Fibroblast of skin of right quadriceps (primary cell): Measurements from ENCODE around the gene JMJD8.

Experiments used
- DNase-seq: peaks from one replicate; pipeline ENCODE4 v3.0.0-alpha.2; 2013

JMJD8 gene, protein sequence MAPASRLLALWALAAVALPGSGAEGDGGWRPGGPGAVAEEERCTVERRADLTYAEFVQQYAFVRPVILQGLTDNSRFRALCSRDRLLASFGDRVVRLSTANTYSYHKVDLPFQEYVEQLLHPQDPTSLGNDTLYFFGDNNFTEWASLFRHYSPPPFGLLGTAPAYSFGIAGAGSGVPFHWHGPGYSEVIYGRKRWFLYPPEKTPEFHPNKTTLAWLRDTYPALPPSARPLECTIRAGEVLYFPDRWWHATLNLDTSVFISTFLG

DNA sequence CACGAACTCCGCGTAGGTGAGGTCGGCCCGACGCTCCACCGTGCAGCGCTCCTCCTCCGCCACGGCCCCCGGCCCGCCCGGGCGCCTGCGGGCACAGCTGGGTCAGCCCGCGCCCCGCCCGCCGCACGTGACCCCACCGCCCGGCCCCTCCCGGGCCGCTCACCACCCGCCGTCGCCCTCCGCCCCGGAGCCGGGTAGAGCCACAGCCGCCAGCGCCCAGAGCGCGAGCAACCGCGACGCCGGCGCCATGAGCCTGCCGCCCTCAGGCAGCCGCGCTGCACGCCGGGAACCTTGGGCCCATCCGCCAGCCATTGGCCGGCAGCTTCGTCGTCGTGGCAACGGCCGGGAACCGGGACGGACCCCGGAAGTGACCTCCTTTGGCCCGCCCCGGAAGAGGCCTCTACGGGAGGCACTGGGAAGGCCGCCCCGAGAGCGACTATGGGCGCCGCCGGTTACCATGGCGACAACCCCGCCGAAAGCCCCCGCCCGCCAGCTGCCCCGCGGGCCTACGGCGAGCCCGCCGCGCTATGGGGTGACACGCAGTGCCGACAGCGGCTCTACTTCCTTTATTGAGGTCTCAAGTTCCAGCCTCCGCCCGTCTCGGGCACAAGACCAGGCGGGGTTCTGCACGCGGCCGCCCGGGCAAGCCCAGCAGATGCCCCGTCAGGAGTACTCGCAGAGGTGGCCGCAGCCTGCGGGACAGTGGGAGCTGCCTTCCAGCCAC is at the start of gene JMJD8:
JMJD8 (minus strand) TSS at position 264 of the 724 bp plus-strand sequence; CDS start at position 249, 15 bp downstream.
- DNase-seq: peak; percentile 94

DNA sequence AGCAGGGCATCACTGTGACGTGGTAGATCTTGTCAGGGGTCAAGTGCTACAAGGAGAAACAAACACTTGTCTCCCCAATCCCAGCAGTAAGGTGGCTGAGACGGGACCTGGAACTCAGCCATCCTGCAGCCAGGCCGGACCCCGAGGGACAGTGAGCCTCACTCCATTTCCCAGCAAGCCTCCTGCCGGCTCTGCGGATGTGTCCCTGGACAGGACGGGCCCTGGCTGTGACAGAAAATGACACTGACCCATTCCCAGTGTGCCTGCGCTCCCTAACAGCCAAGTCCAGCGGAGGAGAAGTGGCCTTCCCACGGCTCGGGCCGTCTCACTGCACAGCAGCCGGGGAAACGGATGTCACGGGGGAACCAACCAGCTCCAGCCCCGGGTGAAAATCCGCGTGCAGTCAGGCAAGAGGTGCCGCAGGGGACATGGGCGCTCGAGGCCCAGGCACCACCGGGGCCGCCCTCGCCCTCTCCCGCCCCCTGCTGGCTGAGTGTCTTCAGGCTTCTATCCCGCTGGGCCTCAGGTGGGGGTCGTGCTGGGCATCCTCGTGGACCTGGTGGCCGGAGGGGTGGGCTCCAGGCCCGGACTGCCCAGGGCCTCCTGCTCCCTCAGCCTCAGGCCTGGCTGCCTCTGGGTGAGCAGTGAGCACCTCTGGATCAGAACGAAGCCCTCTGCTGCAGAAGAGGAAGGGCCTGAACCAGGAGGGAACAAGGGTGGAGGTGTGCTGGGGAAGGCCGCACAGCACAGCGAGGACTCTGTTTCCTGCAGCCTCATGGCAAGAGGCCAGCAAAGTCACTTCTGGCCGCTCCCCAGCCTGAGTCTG is 49.5 kb upstream of the JMJD8 start:
- DNase-seq: no peak

GRCh38 chr16:732936-733335 is 48.8 kb upstream of the JMJD8 start:
- no peak for DNase-seq

DNA sequence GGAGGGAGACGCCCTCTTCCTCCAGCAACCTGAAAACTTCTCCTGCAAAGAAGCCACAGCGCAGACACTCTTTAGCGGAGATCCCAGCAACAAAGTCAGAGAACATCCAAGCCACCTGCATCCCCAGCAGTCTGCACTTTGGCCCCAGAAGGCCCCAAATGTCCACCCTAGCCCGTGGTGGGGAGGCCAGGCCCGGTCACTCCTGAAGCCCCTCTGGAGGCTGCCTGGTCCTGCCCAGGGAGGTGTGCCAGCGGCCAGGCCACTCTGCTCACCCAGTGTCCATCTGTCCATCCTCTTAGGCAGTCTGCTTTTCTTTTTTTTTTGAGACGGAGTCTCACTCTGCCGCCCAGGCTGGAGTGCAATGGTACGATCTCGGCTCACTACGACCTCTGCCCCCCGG is 48.2 kb upstream of the JMJD8 start:
- no peak for DNase-seq

GRCh38 chr16:730666-731509 is 46.8 kb upstream of the JMJD8 start:
- no peak for DNase-seq

GRCh38 chr16:729768-730665 is 45.9 kb upstream of the JMJD8 start:
- DNase-seq: no peak

GRCh38 chr16:728890-729744 is 45.0 kb upstream of the JMJD8 start:
- no peak for DNase-seq

- peak; percentile 66 for DNase-seq
Observed at GRCh38 chr16:728131-728889, 44.2 kb upstream of the JMJD8 start.

DNA sequence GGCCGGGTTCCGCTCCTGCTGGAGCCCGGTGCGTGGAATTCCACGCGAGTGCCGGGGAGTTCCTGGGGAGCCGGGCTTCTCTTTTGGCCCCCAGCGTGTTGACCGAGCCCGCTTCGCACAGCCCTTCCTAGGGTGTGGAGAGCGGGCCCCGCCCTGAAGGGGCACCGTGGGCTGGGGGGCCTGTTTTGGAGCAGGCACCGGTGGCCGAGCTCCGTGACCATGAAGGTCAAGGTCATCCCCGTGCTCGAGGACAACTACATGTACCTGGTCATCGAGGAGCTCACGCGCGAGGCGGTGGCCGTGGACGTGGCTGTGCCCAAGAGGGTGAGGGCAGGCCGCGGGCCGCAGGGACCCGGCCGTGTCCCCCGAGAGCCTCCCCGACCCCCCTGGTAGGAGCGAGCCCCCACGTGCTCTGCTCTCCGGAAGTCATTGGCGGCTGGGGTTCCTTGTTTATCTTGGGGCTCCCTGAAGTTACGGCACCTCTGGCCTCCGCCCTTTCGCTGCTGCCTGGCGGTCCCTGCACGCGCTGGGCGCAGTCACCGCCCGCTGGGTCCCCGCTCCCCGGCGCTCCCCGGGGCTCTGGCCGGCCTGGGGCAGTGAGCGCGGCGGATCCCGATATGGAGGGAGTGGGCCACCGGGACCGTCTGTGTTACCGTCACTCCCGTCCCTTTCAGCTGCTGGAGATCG is 43.3 kb upstream of the JMJD8 start:
- DNase-seq: no peak

- DNase-seq: no peak
Observed at GRCh38 chr16:726438-727290, 42.5 kb upstream of the JMJD8 start, which contains the start of the genes CCDC78 and HAGHL. CCDC78 (minus strand) TSS chr16:726443; CDS start chr16:726367, 76 bp downstream. HAGHL (plus strand) TSS chr16:727106; CDS start chr16:727510, 404 bp downstream.

DNA sequence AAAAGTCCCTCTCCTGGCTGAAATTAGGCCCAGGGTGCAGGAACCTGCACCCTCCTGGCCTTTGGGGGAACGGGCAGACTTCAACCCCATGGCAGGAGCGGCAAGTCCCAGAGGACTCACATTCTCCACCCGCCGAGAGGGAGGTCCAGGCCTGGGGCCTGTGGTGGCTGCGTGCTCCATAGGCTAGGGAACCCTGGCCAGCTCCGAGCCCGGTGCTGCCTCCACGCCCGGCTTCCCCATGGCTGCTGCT is 42.0 kb upstream of the JMJD8 start:
- no peak for DNase-seq

DNA sequence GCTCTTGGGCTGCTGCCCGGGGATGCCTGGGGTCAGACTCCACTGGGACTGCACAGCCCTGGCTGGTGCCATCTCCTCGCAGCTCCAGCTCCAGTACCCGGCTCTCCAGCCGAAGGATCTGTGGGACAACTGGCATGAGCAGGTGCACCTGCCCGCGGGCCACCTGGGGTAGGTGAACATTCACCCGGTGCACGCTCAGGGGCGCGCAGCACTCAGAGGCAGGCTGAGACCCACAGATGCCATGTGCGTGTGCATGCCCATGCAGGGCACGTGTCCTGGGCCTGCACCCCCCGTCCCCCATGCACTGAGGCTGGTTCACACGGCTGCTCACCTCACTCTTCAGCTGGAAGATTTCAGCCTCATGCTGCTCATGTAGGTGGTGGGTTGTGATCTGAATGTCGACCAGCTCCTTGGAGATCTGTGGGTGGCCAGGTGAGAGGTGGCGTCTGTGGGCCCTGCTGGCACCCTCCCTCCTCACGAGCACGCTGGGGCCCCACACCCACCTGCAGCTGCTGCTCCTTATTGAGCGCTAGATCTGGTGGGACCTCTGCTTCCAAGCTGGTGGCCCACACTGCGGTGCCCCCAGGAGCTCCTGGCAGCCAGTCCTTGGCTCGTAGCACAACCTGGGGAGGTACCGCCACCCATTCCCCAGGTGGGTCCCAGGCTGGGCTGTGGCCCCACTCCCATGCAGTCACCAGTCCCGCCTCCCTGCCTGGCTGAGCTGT is 41.5 kb upstream of the JMJD8 start:
- no peak for DNase-seq

GRCh38 chr16:725041-725376 is 40.9 kb upstream of the JMJD8 start:
- DNase-seq: no peak

GRCh38 chr16:724188-725040 is 40.3 kb upstream of the JMJD8 start:
- no peak for DNase-seq

- DNase-seq: no peak
Observed at GRCh38 chr16:723695-724094, 39.6 kb upstream of the JMJD8 start.

DNA sequence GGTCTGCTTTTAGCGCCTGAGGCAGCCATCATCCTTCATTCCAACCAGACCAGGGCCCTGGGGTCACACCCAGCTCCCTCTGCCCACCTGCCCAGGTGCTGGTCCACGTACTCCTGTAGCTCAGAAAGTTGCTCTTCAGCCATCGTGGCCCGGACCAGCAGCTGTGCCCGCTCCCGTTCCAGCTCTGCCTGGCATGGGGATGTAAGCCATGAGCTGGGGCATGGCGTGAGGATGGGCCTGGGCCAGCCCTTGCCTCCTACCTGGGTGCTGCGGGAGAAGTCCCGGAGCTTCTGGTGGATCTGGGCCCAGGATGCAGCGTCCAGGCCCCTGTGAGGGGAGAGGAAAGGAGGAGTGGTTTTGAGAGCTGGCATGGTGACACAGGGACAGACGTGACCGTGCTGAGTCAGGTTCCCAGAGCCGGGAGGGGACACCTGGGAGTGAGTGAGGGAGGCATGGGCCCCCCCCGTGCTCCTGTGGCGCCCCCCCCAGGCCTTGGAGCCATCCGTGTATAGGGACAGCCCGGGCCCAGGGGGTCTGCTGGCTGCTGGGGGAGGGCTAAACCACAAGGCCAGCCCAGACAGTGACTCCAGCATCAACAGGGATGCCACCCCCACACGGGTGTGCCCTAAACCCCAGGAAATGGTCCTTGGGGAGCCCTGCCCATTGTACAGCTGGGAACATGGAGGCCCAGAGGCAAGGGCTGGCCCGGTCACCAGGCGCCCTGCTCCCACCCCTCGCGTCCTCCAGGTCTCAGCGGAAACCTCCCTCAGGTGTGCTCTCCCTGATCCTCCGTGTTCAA is 38.9 kb upstream of the JMJD8 start:
- DNase-seq: no peak
